Measurements from ENCODE around the gene EZH2.

DNA sequence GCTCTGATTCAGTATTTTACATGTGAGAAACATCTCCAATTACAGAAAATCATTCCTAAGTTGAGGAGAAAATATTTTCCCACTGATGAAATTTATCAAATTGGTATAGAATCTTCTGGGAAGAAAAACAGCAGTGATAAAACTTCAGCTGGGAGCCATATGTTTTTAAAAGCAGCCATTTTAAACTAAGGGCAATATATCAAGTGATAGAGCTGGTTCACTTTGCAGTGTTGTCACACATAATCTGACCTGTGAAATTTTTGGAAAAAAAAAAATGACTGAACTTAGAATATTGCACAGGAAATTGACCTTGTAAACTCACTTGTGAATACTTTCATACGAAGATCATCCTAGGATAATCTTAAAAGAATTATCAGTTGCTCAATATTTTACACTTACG, 10.5 kb upstream of the EZH2 start:
- no peak for TF ChIP-seq SUZ12 (IDR thresholded peaks at IDR 0.05)
- TF ChIP-seq FOXA1 (IDR thresholded peaks at IDR 0.05), result no peak
